ENCODE results near the gene PKM.
A peak's percentile ranks its signal among the peaks of the same experiment; 100 is the strongest.

The PKM gene

GRCh38 chr15:72229947-72230196 lies 1.1 kb downstream of the PKM start:
- Mint-ChIP-seq H3K4me1 (peaks cover 62% of the 10 kb centered on the region), H3K27me3 (no peaks in the 10 kb centered on the region), H3K9me3 (no peaks in the 10 kb centered on the region), H3K36me3 (ENCODE audit: insufficient read depth) (peaks cover 40% of the 10 kb centered on the region), H3K4me3 (peak overlapping the region; percentile 93), H3K27ac (ENCODE audit: low read depth) (peak overlapping the region; percentile 90)
- no peak for ATAC-seq (replicated peaks; ENCODE audit: extremely low read depth, poor library complexity, severe bottlenecking)
- DNase-seq (ENCODE audit: low spot score in 2 of 2), result no peak

DNA sequence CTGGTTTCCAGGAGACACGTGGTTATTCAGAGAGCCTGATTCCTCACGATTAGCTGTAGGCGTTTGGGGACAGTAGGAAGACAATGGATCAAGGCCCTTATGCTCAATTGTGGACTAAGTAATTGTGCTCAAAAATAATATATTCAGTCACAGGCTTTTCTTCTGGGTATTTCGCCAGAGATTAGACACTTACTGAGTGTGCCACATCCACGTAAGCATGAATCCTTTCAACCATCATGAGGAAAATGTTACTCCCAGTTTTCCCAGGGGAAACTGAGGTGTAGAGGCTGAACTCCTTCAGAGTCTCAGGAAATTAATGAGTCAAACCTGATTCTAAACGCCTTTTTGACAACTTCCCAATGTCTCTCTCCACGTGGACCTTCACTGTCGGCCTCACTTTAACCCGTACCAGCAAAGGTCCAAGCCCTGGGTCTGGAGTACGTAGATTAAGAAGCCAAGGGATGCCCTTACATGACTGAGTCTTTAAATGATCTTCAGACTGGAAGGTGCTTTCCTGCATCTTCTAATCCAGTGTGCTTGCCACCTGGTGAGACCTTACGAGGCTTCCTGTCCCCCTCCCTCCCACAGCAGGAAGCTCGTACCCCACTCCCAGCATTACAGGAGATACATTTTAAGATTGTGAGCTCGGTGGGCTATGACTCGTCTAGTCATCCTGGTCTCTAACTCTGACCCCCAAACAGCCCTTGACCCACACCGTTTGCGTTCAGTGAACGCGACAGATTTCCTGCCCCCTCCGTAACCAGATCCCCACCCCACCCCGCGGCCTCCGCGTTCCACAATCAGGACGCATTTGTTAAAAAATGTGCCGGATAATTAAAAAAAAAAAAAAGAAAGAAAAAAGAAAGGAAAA lies 1.7 kb downstream of the PKM start:
- Mint-ChIP-seq H3K36me3 (ENCODE audit: insufficient read depth) (peaks cover 44% of the 10 kb centered on the region), H3K4me1 (peaks cover 63% of the 10 kb centered on the region), H3K27me3 (no peaks in the 10 kb centered on the region), H3K4me3 (peak overlapping the region; percentile 93), H3K27ac (ENCODE audit: low read depth) (peak overlapping the region; percentile 90), H3K9me3 (no peaks in the 10 kb centered on the region)
- DNase-seq (ENCODE audit: low spot score in 2 of 2), result no peak
- no peak for ATAC-seq (replicated peaks; ENCODE audit: extremely low read depth, poor library complexity, severe bottlenecking)

DNA sequence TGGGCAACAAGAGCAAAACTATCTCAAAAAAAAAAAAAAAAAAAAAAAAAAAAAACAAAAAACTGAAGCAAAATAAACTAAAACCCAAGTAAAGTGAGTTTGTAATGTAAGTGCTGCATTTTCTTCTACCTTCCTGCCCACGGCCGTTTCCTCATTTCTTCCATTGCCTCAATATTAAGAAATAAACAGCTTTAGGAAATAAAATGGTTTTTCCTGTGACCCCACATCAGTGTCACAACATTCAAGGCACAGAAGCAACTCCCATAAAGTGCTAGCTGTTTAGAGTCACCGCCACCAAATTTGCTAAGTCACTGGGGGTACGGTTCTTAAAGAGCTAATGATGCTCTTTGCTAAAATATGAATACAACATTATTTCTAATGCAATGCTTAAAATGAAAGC lies 3.3 kb downstream of the PKM start:
- Mint-ChIP-seq H3K36me3 (ENCODE audit: insufficient read depth) (peaks cover 47% of the 10 kb centered on the region), H3K27ac (ENCODE audit: low read depth) (peak overlapping the region; percentile 90), H3K4me1 (peaks cover 77% of the 10 kb centered on the region), H3K27me3 (no peaks in the 10 kb centered on the region), H3K9me3 (no peaks in the 10 kb centered on the region), H3K4me3 (peak overlapping the region; percentile 93)
- ATAC-seq (replicated peaks; ENCODE audit: extremely low read depth, poor library complexity, severe bottlenecking), result no peak
- no peak for DNase-seq (ENCODE audit: low spot score in 2 of 2)

GRCh38 chr15:72227192-72227586 lies 3.8 kb downstream of the PKM start:
- H3K27ac Mint-ChIP-seq (ENCODE audit: low read depth), result peak overlapping the region; percentile 90
- H3K36me3 Mint-ChIP-seq (ENCODE audit: insufficient read depth), result peaks cover 47% of the 10 kb centered on the region
- peak overlapping the region; percentile 93 for H3K4me3 Mint-ChIP-seq
- peaks cover 77% of the 10 kb centered on the region for H3K4me1 Mint-ChIP-seq
- no peaks in the 10 kb centered on the region for H3K9me3 Mint-ChIP-seq
- no peaks in the 10 kb centered on the region for H3K27me3 Mint-ChIP-seq
- no peak for DNase-seq (ENCODE audit: low spot score in 2 of 2)
- no peak for ATAC-seq (replicated peaks; ENCODE audit: extremely low read depth, poor library complexity, severe bottlenecking)

GRCh38 chr15:72223278-72223677 lies 7.7 kb downstream of the PKM start:
- no peaks in the 10 kb centered on the region for H3K27me3 Mint-ChIP-seq
- H3K36me3 Mint-ChIP-seq (ENCODE audit: insufficient read depth), result peaks cover 48% of the 10 kb centered on the region
- no peak overlapping the region for H3K4me3 Mint-ChIP-seq
- DNase-seq (ENCODE audit: low spot score in 2 of 2), result no peak
- H3K27ac Mint-ChIP-seq (ENCODE audit: low read depth), result peak overlapping the region; percentile 84
- ATAC-seq (replicated peaks; ENCODE audit: extremely low read depth, poor library complexity, severe bottlenecking), result no peak
- H3K9me3 Mint-ChIP-seq, result no peaks in the 10 kb centered on the region
- H3K4me1 Mint-ChIP-seq, result peaks cover 77% of the 10 kb centered on the region

GRCh38 chr15:72222393-72222792 lies 8.6 kb downstream of the PKM start:
- DNase-seq (ENCODE audit: low spot score in 2 of 2) (no peak), ATAC-seq (replicated peaks; ENCODE audit: extremely low read depth, poor library complexity, severe bottlenecking) (no peak)
- Mint-ChIP-seq H3K27ac (ENCODE audit: low read depth) (peak overlapping the region; percentile 84), H3K9me3 (no peaks in the 10 kb centered on the region), H3K27me3 (no peaks in the 10 kb centered on the region), H3K4me1 (peaks cover 68% of the 10 kb centered on the region), H3K36me3 (ENCODE audit: insufficient read depth) (peaks cover 51% of the 10 kb centered on the region), H3K4me3 (no peak overlapping the region)

GRCh38 chr15:72220687-72221086 lies 10.3 kb downstream of the PKM start:
- Mint-ChIP-seq H3K27ac (ENCODE audit: low read depth) (peak overlapping the region; percentile 55), H3K4me1 (peaks cover 55% of the 10 kb centered on the region), H3K4me3 (no peak overlapping the region), H3K27me3 (no peaks in the 10 kb centered on the region), H3K36me3 (ENCODE audit: insufficient read depth) (peaks cover 59% of the 10 kb centered on the region), H3K9me3 (no peaks in the 10 kb centered on the region)
- ATAC-seq (replicated peaks; ENCODE audit: extremely low read depth, poor library complexity, severe bottlenecking) (no peak), DNase-seq (ENCODE audit: low spot score in 2 of 2) (no peak)

DNA sequence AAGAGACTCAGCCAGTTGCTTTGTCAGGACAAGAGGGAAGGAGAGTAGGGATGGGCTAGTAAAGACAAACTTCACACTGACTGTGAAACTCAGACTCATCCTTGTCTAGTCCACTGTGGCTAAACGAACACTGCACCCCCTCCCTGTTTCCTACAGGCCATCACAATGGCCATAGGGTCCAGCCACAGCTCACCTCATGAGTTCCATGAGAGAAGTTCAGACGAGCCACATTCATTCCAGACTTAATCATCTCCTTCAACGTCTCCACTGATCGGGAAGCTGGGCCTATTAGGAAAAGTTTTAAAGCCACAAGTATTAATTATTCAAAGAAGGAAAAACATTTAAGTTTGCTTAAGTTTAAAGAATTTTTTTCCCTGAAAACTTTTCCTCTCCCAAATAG lies 13.8 kb downstream of the PKM start:
- H3K36me3 Mint-ChIP-seq (ENCODE audit: insufficient read depth), result peaks cover 73% of the 10 kb centered on the region
- DNase-seq (ENCODE audit: low spot score in 2 of 2), result no peak

GRCh38 chr15:72216079-72216478 lies 14.9 kb downstream of the PKM start:
- peaks cover 23% of the 10 kb centered on the region for H3K4me1 Mint-ChIP-seq
- H3K27me3 Mint-ChIP-seq, result no peaks in the 10 kb centered on the region
- DNase-seq (ENCODE audit: low spot score in 2 of 2), result no peak
- H3K27ac Mint-ChIP-seq (ENCODE audit: low read depth), result no peak overlapping the region
- peaks cover 79% of the 10 kb centered on the region for H3K36me3 Mint-ChIP-seq (ENCODE audit: insufficient read depth)
- H3K4me3 Mint-ChIP-seq, result no peak overlapping the region
- no peaks in the 10 kb centered on the region for H3K9me3 Mint-ChIP-seq
- ATAC-seq (replicated peaks; ENCODE audit: extremely low read depth, poor library complexity, severe bottlenecking), result no peak

More for the DNA sequence above, 13.8 kb downstream of the PKM start:
- H3K4me3 Mint-ChIP-seq, result no peak overlapping the region
- H3K27me3 Mint-ChIP-seq, result no peaks in the 10 kb centered on the region
- H3K27ac Mint-ChIP-seq (ENCODE audit: low read depth), result peak overlapping the region; percentile 12
- peaks cover 29% of the 10 kb centered on the region for H3K4me1 Mint-ChIP-seq
- ATAC-seq (replicated peaks; ENCODE audit: extremely low read depth, poor library complexity, severe bottlenecking), result no peak
- H3K9me3 Mint-ChIP-seq, result no peaks in the 10 kb centered on the region

DNA sequence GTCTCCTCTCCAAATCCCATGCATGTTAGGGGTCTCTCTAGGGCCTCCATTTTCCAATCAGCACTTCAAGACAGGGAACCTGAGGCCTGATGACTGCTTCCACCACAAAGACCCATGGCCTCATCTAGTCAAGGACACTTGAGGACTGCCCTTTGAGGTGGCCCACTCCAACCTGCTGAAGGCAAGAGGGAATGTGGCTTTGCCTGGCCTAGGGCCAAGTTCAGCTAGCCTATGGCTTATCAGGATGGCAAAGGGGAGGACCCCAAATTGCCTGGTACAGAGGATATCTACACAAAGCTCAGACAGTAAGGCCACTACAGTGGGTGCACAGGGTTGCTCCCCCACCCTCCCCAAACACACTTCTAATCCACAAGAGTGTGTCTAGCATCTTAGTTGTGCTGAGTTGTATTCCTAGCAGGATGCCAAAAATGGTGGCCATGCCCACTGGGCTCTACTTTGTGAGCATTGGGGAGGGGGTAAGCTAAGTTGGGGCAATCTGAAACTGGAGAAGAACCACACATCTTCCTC lies 23.4 kb downstream of the PKM start:
- Mint-ChIP-seq H3K27me3 (no peaks in the 10 kb centered on the region), H3K36me3 (ENCODE audit: insufficient read depth) (peaks cover 69% of the 10 kb centered on the region), H3K27ac (ENCODE audit: low read depth) (no peak overlapping the region), H3K9me3 (no peaks in the 10 kb centered on the region), H3K4me1 (no peaks in the 10 kb centered on the region), H3K4me3 (no peak overlapping the region)
- DNase-seq (ENCODE audit: low spot score in 2 of 2) (no peak), ATAC-seq (replicated peaks; ENCODE audit: extremely low read depth, poor library complexity, severe bottlenecking) (no peak)

DNA sequence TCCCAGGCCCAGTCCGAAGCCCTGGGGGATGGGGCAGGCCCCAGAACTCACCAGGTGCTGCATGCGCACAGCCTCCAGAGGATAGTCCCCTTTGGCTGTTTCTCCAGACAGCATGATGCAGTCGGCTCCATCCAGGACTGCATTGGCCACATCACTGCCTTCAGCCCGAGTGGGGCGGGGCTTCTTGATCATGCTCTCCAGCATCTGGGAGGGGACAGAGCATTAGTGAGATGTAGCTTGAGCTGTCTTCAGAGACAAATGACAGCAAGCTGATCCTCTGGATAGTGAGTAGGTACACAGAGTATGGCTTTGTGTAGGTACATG lies 24.4 kb downstream of the PKM start:
- no peak for ATAC-seq (replicated peaks; ENCODE audit: extremely low read depth, poor library complexity, severe bottlenecking)
- Mint-ChIP-seq H3K36me3 (ENCODE audit: insufficient read depth) (peaks cover 68% of the 10 kb centered on the region), H3K4me3 (no peak overlapping the region), H3K4me1 (no peaks in the 10 kb centered on the region), H3K9me3 (no peaks in the 10 kb centered on the region), H3K27me3 (no peaks in the 10 kb centered on the region), H3K27ac (ENCODE audit: low read depth) (no peak overlapping the region)
- DNase-seq (ENCODE audit: low spot score in 2 of 2), result no peak

- DNase-seq (ENCODE audit: low spot score in 2 of 2), result no peak
- Mint-ChIP-seq H3K4me1 (no peaks in the 10 kb centered on the region), H3K27ac (ENCODE audit: low read depth) (peak overlapping the region; percentile 61), H3K9me3 (no peaks in the 10 kb centered on the region), H3K27me3 (no peaks in the 10 kb centered on the region), H3K4me3 (no peak overlapping the region), H3K36me3 (ENCODE audit: insufficient read depth) (peaks cover 64% of the 10 kb centered on the region)
- no peak for ATAC-seq (replicated peaks; ENCODE audit: extremely low read depth, poor library complexity, severe bottlenecking)
These were observed 24.9 kb downstream of the PKM start for GRCh38 chr15:72205896-72206676.

GRCh38 chr15:72205273-72205672 lies 25.7 kb downstream of the PKM start:
- ATAC-seq (replicated peaks; ENCODE audit: extremely low read depth, poor library complexity, severe bottlenecking), result no peak
- Mint-ChIP-seq H3K27ac (ENCODE audit: low read depth) (peak overlapping the region; percentile 70), H3K36me3 (ENCODE audit: insufficient read depth) (peaks cover 62% of the 10 kb centered on the region), H3K27me3 (no peaks in the 10 kb centered on the region), H3K4me1 (no peaks in the 10 kb centered on the region), H3K9me3 (no peaks in the 10 kb centered on the region), H3K4me3 (no peak overlapping the region)
- DNase-seq (ENCODE audit: low spot score in 2 of 2), result no peak

All from central memory CD8-positive, alpha-beta T cell (primary cell).